Fibroblast of skin of left quadriceps (primary cell): ENCODE results near the gene RARRES2.
"Not testable (repeated sequence)": the region's sequence is repeated elsewhere in the genome, so short reads cannot be mapped to it uniquely, and the experiment has no call there.

Experiments used
- DNase-seq, 2 experiments: peaks; one replicate each; pipeline ENCODE4 v3.0.0-alpha.2; 2013; ENCODE audit warnings: low read depth in 2 of 2

Gene RARRES2

DNA sequence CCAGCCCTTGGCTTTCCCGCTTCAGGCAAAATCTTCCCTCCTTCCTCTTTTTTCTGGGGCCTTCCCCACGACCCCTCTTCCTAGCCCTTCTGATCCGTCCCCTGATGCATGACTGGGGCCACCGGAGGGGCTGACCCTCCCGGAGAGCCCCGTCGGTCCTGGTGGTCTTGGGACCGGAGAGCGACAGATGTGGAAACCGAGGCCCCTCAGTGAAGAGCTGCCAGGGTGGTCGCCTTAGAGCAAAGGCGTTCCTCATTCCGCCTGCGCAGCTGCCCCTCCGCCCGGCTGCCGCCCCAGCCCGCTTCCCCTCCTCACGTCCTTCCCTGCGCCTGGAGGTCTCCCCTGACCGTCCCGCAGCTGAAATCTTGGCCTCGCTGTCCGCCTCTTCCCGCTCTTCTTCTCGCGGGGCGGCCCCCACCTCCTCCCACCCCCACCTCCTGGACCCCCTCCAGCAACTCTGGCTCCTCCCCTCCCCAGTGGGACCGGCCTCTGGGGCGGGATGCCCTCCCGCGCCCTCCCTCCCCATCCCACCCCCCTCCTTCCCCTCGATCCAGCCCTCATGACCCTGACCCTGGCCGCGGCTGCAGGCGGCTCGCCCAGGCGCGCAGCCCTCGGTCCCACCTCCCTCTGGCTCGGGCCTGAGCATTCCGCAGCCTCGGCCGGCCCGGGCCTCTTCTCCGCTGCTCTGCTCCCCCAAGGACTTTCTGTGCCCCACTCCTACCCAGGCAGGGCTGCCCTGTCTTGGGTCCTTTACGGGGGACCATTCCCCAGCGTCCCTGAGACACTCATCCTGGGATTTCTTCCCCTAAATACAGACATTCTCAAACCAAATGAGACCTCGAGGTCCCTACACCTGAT, at the start of gene RARRES2:
RARRES2 (minus strand) TSS at position 367 of the 858 bp plus-strand sequence. CDS start 1,020 bp downstream, outside the sequence.
- no peak for DNase-seq

DNA sequence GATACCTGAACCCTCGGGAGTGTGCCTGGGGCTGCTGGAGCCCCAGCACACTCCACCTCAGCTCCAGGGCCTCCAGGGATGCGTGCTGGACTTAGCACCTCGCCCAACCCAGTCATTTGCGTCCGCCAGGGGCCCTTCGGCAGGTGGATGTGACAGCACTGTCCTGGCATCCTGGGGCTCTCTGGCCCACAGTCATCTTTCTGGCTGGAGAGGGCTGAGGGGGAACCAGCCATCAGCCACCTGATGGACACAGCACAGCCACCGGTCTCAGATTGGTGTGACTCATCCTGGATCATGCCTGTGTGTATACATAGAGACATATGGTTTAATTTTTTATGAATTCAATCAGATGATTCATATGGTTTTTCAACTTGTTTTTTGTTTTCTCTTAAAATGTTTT, 48.8 kb upstream of the RARRES2 start:
- no peak for DNase-seq

GRCh38 chr7:150389532-150389816, 48.0 kb upstream of the RARRES2 start:
- no peak for DNase-seq

DNA sequence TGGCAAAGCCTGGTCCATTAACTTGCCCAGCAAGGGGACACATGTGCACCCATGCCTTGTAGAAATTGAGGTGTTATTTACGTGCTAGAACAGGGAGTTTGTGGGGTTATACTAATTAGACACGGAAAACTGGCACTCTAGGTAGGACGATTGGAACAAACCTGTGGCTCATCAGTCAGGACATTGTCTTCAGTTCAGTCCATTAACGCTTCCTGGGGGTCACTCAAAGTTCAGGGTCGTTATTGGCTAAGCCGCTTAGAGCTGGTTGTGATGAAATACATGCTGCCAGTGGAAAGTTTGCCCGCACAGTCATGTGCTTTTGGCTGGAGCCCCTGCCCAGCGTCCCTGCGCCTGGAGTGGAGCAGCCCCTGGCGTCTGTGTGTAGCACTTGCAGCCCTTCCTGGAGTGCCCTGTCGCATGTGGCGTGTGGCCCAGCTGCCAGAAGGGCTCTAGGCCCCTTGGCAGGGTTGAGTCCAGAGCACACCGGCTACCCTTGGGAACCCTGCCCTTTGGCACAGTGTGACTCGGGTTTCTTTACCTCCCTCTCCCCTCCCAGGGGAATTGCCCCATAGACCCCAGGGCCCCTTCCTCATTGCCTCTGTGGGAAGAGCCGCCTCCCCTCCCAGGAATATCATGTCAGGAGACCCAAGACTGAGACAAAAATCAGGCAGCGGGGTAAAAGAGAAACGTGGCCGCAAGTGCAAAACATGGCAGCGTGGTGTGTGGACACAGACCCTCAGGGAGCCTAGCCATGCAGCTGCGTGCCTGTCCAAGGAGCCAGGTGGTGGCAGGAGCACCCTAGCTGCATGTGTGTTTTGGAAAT, 47.5 kb upstream of the RARRES2 start:
- no peak for DNase-seq

GRCh38 chr7:150388306-150388705, 46.9 kb upstream of the RARRES2 start:
- DNase-seq, result no peak

DNA sequence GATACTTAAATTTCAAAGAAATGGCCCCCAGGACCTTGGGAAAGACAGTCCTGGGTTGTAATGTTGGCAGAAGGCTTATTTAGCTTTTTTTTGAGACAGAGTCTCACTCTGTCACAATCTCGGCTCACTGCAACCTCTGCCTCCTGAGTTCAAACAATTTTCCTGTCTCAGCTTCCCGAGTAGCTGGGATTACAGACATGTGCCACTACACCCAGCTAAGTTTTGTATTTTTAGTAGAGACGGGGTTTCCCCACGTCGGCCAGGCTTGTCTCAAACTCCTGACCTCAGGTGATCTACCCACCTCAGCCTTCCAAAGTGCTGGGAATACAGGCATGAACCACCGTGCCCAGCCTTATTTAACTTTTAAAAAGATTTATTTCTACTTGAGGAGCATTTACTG, 44.5 kb upstream of the RARRES2 start:
- not testable (repeated sequence) for DNase-seq

DNA sequence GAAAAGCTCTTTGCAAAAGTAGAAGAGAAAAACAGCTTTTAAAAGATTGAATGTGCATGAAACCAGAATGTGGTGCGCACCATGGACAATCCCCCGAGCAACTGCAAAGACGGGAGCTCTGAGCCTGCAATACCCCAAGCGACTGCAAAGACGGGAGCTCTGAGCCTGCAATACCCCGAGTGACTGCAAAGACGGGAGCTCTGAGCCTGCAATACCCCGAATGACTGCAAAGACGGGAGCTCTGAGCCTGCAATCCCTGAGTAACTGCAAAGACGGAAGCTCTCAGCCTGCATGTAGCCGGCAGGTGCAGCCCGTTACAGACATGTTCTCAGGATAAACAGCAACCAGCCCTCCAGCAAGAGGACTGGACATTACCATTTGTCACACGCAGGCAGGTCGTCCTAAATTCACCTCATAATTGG, 43.9 kb upstream of the RARRES2 start:
- no peak for DNase-seq

DNA sequence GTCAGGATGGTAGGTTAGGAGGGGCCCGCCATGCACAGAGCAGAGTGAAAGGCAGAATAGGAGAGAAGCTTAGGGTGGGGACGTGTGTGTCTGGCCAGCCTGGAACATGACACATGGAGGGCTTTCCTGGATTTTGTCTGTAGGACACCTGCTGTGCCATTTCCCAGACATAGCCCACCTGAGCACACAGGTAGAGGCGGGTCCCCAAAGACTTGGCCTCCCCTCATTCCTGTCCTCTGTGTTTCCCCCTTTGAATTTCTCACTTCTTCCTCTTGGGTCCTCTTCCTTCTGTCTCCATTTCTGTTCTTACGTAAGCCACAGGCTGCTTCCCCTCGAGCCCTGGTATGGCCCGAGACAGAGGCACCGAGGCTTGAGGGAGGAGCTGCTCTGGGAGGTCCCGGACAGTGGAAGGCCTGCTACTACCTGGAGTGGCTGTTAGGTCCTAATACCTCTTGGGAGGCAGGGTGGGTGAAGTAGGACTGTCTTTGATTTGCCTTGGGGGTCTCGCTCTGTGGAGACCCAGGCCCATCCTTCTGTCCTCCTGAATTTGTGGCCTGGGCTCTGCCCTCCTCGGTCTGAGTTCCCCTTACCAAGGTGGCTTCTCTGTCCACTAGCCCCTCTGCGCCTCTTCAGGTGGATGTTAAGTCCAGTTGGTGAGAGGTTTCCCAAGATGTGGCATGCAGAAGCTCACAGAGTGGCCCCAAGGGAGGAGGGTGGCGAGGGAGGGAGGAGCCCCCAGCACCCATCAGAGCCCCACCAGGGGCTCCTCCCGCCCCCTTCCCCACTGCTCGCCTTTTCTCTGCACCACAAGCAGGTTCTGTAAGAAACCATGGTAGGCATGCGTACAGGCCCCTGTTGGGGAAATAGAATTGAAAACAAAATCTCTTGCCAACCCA, 43.2 kb upstream of the RARRES2 start:
- no peak for DNase-seq

DNA sequence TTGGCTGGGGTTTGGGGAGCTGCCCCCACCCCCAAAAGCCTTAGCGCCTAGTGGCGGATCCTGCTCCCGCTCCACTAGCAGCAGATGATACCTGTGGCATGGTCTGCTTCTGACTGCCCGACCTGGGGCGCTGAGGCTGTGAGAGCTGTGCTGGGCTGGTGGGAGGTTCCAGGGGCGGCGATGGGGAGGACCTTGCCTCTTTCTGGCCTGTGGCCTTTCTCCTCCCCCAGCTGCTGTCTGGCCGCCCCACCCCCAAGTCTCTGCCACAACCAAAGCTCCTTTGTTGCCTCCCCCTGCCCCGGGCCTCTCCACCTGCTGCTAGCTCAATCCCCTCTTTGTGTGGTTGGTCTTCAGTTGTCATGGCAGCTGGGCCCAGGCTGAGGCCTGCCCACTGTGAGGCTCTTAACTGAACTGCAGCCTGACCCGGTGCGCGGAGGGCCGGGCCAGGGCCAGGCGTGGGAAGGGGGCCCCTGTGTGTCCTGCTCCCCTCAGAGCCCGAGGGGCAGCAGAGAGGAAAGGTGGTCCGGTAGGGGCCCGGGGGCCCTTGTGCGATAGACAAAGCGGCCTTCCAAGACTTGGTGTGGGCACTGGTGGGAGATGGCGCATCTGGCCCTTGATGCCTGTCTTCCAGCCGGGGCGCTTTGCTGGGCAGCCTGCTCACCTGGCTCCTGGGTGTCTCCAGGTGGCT, 42.4 kb upstream of the RARRES2 start:
- no peak for DNase-seq

DNA sequence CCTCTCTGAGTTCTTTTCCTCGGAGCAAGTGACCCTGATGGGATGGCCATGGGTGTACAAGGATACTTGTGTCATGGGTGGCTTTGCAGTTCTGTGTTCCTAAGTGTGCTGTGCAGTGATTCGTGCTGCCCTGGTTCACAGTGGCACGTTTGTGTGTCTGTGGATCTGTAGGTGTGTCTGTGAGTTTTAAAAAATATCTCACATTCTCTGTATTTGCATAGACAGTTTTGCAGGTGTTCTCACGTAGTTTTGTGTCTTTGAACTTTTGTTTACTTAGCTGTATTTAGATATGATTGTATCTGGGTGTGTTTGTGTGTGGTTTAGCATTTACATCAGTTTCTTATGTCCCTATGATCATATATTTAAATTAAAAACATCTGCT, 41.4 kb upstream of the RARRES2 start:
- no peak for DNase-seq

- no peak for DNase-seq
These were observed 40.9 kb upstream of the RARRES2 start for GRCh38 chr7:150382123-150382843.

GRCh38 chr7:150381785-150382122, 40.3 kb upstream of the RARRES2 start:
- no peak for DNase-seq

DNA sequence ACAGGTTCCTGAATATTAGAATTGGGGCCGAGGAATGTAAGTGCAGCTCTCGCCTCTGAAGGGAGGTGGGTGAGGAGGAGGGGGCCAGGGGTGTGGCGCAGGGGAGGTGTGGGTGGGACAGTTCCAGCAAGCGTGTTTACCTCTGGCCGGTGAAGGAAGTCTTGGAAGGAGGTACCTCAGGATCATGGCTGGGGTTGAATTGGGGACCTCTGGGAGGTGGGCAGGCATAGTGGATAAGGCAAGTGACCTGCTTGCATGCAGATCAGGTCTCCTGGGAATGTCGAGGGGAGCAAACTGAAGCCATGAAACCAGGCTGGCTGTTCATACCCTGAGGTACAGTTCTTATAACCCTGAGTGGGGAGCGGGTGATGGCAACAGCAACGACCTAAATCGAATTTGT, 39.7 kb upstream of the RARRES2 start:
- DNase-seq, result no peak

DNA sequence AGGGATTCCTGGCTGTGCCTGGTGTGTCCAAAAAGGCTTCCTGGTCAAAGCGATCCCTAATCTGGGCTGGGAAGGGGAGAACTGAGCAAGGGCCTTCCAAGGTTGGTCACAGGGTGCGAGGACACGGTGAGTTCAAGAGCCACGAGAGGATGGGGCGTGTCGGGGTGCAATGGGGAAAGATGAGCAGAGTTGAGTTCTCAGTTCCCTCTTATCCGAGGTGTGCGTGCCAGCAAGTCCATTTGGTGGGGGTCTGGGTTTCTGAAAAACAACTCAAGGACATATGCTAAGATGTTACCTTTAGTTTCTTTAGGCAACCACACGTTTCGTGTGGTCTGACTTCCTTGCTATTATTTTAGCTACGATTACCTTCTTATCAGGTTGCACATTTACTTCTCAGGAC, 39.0 kb upstream of the RARRES2 start:
- DNase-seq, result no peak

DNA sequence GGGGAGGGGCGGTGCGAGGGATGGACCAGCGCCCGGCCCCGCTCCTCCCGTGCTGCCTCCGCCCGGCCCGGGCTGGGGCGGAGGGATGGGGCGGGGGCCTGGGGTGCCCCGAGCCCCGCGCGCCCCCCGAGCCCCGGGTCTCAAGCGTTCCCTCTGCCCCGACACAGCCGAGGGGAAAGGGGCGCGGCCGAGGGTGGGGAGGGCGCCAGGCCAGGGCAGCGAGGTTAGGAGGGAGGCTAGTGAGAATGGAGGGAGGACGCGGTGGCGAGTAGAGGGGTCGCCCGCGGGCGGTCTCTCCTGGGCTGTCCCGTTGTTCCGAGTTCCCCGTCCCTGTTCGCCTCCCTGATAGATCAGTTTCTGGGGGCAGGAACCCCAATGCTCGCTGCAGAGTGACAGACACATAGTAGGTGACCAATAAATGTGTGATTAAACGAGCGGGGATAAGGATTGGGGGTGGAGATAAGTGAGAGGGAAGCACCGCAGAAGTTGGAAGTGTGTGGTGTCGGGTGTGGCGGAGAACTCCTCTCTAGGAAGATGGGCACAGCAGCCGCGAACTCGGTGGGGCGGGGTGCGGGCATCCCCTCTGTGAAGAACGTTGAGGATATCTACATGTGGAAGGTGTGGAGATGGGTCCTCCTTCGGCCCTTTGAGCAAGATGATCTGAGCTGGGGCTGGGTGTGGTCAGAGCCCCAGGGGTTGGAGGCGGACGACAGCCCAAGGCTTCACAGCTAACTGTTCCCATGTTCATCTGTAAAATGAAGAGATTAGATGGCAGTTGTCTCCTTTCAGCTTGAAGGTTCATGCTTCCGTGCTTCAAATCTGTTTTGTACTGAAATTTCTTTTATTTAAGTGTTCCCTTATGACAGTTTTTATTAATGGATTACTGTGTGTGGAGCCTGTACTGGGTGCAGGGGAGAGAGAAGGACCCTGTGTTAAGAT, 38.3 kb upstream of the RARRES2 start:
- no peak for DNase-seq

GRCh38 chr7:150378853-150379440, 37.5 kb upstream of the RARRES2 start, which contains the start of gene ZNF775:
ZNF775 (plus strand) TSS chr7:150379330; CDS start chr7:150388471, 9,141 bp downstream.
- DNase-seq, result peak; percentile 82 to 83

GRCh38 chr7:150378115-150378852, 36.9 kb upstream of the RARRES2 start:
- DNase-seq, result peak in 1 of 2 experiments; percentile 41

- no peak for DNase-seq
These were observed 36.2 kb upstream of the RARRES2 start for GRCh38 chr7:150377635-150378034.

- no peak for DNase-seq
These were observed 35.8 kb upstream of the RARRES2 start for GRCh38 chr7:150377196-150377595.
